Common myeloid progenitor, CD34-positive (primary cell): ENCODE data around the gene CEACAM21.

Source experiments
- CTCF ChIA-PET: fragments of 350-600 bp; sonication (Branson Sonifier 250); formaldehyde crosslinking; loops from one replicate; lab custom pipeline; 2021; ENCODE audit warnings: antibody characterized with exemption; lab: Charles Lee
- POLR2A ChIA-PET: fragments of 350-600 bp; sonication (Branson Sonifier 250); formaldehyde crosslinking; loops from one replicate; lab custom pipeline; 2021; ENCODE audit warnings: antibody characterized with exemption; lab: Charles Lee
- DNase-seq, 3 donors: peaks; one replicate each; pipeline versions ENCODE4 v3.0.0 to v3.0.0-alpha.2; 2013
- H3K27ac ChIP-seq, 2 experiments: 1 replicate in 1 of 2; 2 replicates in 1 of 2; pipeline ENCODE4 v1.7.0; 2013; ENCODE audit warnings: inconsistent platforms in 2 of 2, low read length in 2 of 2, mild to moderate bottlenecking in 2 of 2, low read depth in 1 of 2, moderate library complexity in 1 of 2; ENCODE audit not compliant: severe bottlenecking in 2 of 2, insufficient read depth in 1 of 2, poor library complexity in 1 of 2
- H3K27me3 ChIP-seq, 5 experiments: replicated peaks in 2 of 5; 1 replicate in 3 of 5; 2 replicates in 2 of 5; pipeline versions ENCODE4 v1.6.1 to v1.7.0; 2013; ENCODE audit warnings: low read length in 4 of 5, mild to moderate bottlenecking in 2 of 5, moderate library complexity in 2 of 5, inconsistent platforms in 1 of 5; ENCODE audit not compliant: insufficient read depth in 5 of 5, control insufficient read depth in 4 of 5
- H3K36me3 ChIP-seq, 4 experiments: 1 replicate in 2 of 4; 2 replicates in 2 of 4; pipeline versions ENCODE4 v1.6.1 to v1.7.0; 2013; ENCODE audit warnings: low read length in 3 of 4, control low read depth in 1 of 4, mild to moderate bottlenecking in 1 of 4; ENCODE audit not compliant: control insufficient read depth in 4 of 4, insufficient read depth in 4 of 4
- H3K4me1 ChIP-seq, 4 experiments: 1 replicate in 3 of 4; 2 replicates in 1 of 4; pipeline versions ENCODE4 v1.6.1 to v1.7.1; 2013; ENCODE audit warnings: low read length in 3 of 4, mild to moderate bottlenecking in 3 of 4, control low read depth in 1 of 4, inconsistent platforms in 1 of 4, moderate library complexity in 1 of 4; ENCODE audit not compliant: control insufficient read depth in 4 of 4, insufficient read depth in 4 of 4; ENCODE audit errors: control extremely low read depth in 1 of 4
- H3K4me3 ChIP-seq, 7 experiments: 1 replicate in 4 of 7; 2 replicates in 3 of 7; pipeline versions ENCODE4 v1.5.1 to v1.7.0; 2013; ENCODE audit warnings: mild to moderate bottlenecking in 7 of 7, low read length in 6 of 7, moderate library complexity in 6 of 7, inconsistent platforms in 2 of 7, low read depth in 2 of 7, control low read depth in 1 of 7; ENCODE audit not compliant: insufficient read depth in 4 of 7, control insufficient read depth in 1 of 7; ENCODE audit errors: extremely low read depth in 1 of 7
- H3K9me3 ChIP-seq, 5 experiments: 1 replicate in 4 of 5; 2 replicates in 1 of 5; pipeline versions ENCODE4 v1.6.1 to v1.7.1; 2013; ENCODE audit warnings: low read length in 4 of 5, mild to moderate bottlenecking in 2 of 5, inconsistent platforms in 1 of 5, low read depth in 1 of 5, moderate library complexity in 1 of 5; ENCODE audit not compliant: control insufficient read depth in 4 of 5, insufficient read depth in 2 of 5; ENCODE audit errors: control extremely low read depth in 1 of 5
- WGBS: methylation state at CpG from one replicate; pipeline ENCODE4 v1.1.5; 2013; ENCODE audit not compliant: insufficient coverage; 5-methylcytosine and 5-hydroxymethylcytosine counted together

CEACAM21 gene

DNA sequence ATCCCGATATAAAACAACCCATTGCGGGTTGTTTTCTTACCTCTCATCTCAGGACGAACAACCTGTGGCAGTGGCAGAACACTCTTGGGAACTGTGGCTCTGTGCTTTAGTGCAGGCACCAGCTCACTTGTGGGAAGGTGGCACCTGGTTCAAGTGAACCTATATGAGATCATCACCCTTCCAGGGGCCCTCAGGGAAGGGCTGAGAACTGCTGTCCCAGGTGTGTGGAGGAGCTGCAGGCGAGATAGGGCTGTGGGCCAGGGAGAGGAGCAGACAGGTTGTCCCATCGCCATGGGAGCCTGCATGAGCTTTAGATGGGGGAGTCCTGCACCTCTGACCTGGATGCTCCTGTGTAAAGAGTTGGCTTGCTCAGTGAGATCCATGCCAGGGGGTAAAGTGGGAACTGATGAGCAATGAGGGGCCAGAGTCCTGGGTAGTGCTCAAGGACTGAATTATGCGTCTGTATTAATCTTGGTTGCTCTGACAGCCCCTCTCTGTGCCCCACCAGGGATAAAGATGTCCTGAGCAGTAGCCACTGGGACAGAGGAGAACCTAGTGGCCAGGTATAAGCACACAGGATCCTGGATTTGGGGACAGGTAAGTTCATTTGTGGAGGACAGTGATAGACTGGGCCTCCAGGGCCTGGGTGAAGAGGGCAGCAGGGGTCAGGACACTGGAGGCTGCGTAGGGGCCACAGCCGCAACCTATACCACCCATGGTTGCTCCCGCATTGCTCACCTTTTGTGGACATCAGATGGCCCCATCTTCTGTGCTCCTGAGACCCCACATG, 42.2 kb downstream of the CEACAM21 start:
- Histone ChIP-seq H3K4me1 (peaks cover 7 to 68% (median 58%) of the 10 kb centered on the region in 4 experiments), H3K4me3 (no peak overlapping the region), H3K27me3 (peaks cover 0 to 4% (median 0%) of the 10 kb centered on the region in 5 experiments), H3K36me3 (peaks cover 0 to 1% (median 0%) of the 10 kb centered on the region in 4 experiments), H3K9me3 (no peaks in the 10 kb centered on the region), H3K27ac (no peak overlapping the region)
- 96% methylated on average over 9 of the region's 9 CpGs for WGBS
- DNase-seq: no peak
- ChIA-PET CTCF (no interaction called here), POLR2A (no interaction called here)

GRCh38 chr19:41619018-41619556, 43.1 kb downstream of the CEACAM21 start:
- H3K27me3 ChIP-seq: peaks cover 0 to 3% (median 0%) of the 10 kb centered on the region in 5 experiments
- CTCF ChIA-PET: no interaction called here
- H3K9me3 ChIP-seq: no peaks in the 10 kb centered on the region
- DNase-seq: peak in 2 of 3 donors; percentile 12 to 35
- peaks cover 13 to 78% (median 68%) of the 10 kb centered on the region in 4 experiments for H3K4me1 ChIP-seq
- H3K4me3 ChIP-seq: peak overlapping the region in 1 of 7 experiments; percentile 14
- POLR2A ChIA-PET: no interaction called here
- peak overlapping the region in 1 of 2 experiments; percentile 71 for H3K27ac ChIP-seq
- 44% methylated on average over 4 of the region's 7 CpGs for whole genome bisulfite sequencing
- peaks cover 0 to 1% (median 0%) of the 10 kb centered on the region in 4 experiments for H3K36me3 ChIP-seq

GRCh38 chr19:41620171-41620570, 44.2 kb downstream of the CEACAM21 start:
- no peak for DNase-seq
- H3K4me1 ChIP-seq: peaks cover 14 to 88% (median 78%) of the 10 kb centered on the region in 4 experiments
- CTCF ChIA-PET: no interaction called here

DNA sequence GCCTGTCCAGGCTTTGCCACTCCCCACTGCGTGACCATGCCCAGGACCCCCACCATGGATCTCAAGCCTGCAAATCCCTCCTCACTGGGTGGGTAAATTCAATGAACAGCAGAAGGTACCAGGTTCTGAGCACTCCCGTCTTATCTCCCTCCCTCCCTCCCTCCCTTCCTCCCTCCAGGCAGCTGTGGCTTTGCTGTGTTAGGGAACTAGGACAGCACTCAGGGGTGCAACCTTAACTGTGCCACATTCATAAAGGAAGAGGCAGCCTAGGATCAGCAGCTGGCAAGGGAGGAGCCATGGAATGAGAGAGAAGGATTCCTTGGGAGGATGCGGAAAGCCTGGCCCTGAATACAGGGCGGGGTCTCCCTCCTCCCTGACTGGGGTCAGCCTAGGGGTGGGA, 45.3 kb downstream of the CEACAM21 start:
- H3K27ac ChIP-seq: no peak overlapping the region
- POLR2A ChIA-PET: no interaction called here
- DNase-seq: peak in 1 of 3 donors; percentile 12
- peaks cover 18 to 93% (median 87%) of the 10 kb centered on the region in 4 experiments for H3K4me1 ChIP-seq
- H3K4me3 ChIP-seq: peak overlapping the region in 3 of 7 experiments; percentile 26 to 58 (median 34)
- H3K36me3 ChIP-seq: peaks cover 0 to 5% (median 2%) of the 10 kb centered on the region in 4 experiments
- CTCF ChIA-PET: interaction anchor here (1.2 kb wide), 1 partner anchor 145 kb away, joined by 3 read pairs; no protein-coding TSS in a partner anchor
- H3K9me3 ChIP-seq: no peaks in the 10 kb centered on the region
- 52% methylated on average over 4 of the region's 4 CpGs for WGBS
- H3K27me3 ChIP-seq: no peaks in the 10 kb centered on the region

More at GRCh38 chr19:41620171-41620570, 44.2 kb downstream of the CEACAM21 start:
- POLR2A ChIA-PET: no interaction called here
- WGBS: 70% methylated on average over 3 of the region's 5 CpGs
- H3K9me3 ChIP-seq: no peaks in the 10 kb centered on the region
- peak overlapping the region in 1 of 2 experiments; percentile 71 for H3K27ac ChIP-seq
- no peaks in the 10 kb centered on the region for H3K27me3 ChIP-seq
- H3K4me3 ChIP-seq: peak overlapping the region in 1 of 7 experiments; percentile 4
- H3K36me3 ChIP-seq: peaks cover 0 to 4% (median under 1%) of the 10 kb centered on the region in 4 experiments

DNA sequence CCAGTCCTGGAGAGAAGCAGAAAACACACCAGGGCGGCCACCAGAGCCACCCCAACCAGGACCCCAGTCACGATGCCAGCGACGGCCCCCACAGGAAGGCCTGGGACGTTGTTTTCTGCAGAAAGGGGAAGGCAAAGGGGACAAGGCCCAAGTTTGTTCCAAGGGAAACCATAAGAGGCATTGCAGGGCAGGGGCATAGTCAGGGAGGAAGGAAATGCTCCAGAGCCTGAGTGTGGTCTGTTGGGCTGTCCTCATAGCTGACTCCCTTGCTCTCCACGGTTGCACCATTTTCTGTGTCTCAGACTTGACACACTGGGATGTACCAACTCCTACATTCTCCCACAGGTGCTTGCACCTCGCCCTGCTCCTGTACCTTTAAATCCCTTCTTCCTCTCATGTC, 45.7 kb downstream of the CEACAM21 start:
- CTCF ChIA-PET: interaction anchor here (1.2 kb wide), 1 partner anchor 145 kb away, joined by 3 read pairs; no protein-coding TSS in a partner anchor
- DNase-seq: peak in 2 of 3 donors; percentile 48 to 58
- no peaks in the 10 kb centered on the region for H3K9me3 ChIP-seq
- no peak overlapping the region for H3K27ac ChIP-seq
- no peaks in the 10 kb centered on the region for H3K27me3 ChIP-seq
- H3K4me3 ChIP-seq: peak overlapping the region in 4 of 7 experiments; percentile 2 to 58 (median 30)
- WGBS: 13% methylated on average over 6 of the region's 7 CpGs
- H3K4me1 ChIP-seq: peaks cover 17 to 95% (median 91%) of the 10 kb centered on the region in 4 experiments
- H3K36me3 ChIP-seq: peaks cover 0 to 5% (median 2%) of the 10 kb centered on the region in 4 experiments
- POLR2A ChIA-PET: no interaction called here

GRCh38 chr19:41623360-41623759, 47.4 kb downstream of the CEACAM21 start:
- Histone ChIP-seq H3K9me3 (no peaks in the 10 kb centered on the region), H3K4me1 (peaks cover 15 to 97% (median 88%) of the 10 kb centered on the region in 4 experiments), H3K27ac (peak overlapping the region in 1 of 2 experiments; percentile 38), H3K4me3 (peak overlapping the region in 3 of 7 experiments; percentile 19 to 37 (median 20)), H3K36me3 (peaks cover 0 to 4% (median 2%) of the 10 kb centered on the region in 4 experiments), H3K27me3 (no peaks in the 10 kb centered on the region)
- WGBS: no CpG with 5 or more reads among the region's 4 CpGs
- ChIA-PET CTCF (no interaction called here), POLR2A (no interaction called here)
- peak in 2 of 3 donors; percentile 71 to 77 for DNase-seq
